Endodermal cell (in vitro differentiated cells): ENCODE measurements around the gene KCTD10. TPM values are rescaled to one million over a fixed set of nuclear protein-coding genes. Genes with fewer than 3 reads are reported as not detected.

Source experiments
- DNase-seq: peaks from one replicate; pipeline ENCODE4 v3.0.0-alpha.2; 2017
- H3K27ac ChIP-seq: 2 replicates; pipeline ENCODE4 v1.5.1; 2013; ENCODE audit warnings: mild to moderate bottlenecking, low read depth, low read length, moderate library complexity
- H3K27me3 ChIP-seq: 2 replicates; pipeline ENCODE4 v1.6.1; 2013; ENCODE audit warnings: mild to moderate bottlenecking, low read length, moderate library complexity; ENCODE audit not compliant: insufficient read depth, control insufficient read depth, poor library complexity, severe bottlenecking
- H3K36me3 ChIP-seq: 2 replicates; pipeline ENCODE4 v1.7.0; 2013; ENCODE audit warnings: mild to moderate bottlenecking, low read length, moderate library complexity; ENCODE audit not compliant: control insufficient read depth, insufficient read depth
- H3K4me1 ChIP-seq: one replicate; pipeline ENCODE4 v1.7.0; 2013; ENCODE audit warnings: low read length; ENCODE audit not compliant: control insufficient read depth, insufficient read depth
- H3K4me3 ChIP-seq: 2 replicates; pipeline ENCODE4 v1.5.1; 2013; ENCODE audit warnings: mild to moderate bottlenecking, low read length, moderate library complexity
- H3K9ac ChIP-seq: 2 replicates; pipeline ENCODE4 v1.6.1; 2013; ENCODE audit warnings: mild to moderate bottlenecking, low read length, moderate library complexity; ENCODE audit not compliant: poor library complexity, severe bottlenecking; ENCODE audit errors: extremely low read depth
- H3K9me3 ChIP-seq: 2 replicates; pipeline ENCODE4 v1.6.1; 2013; ENCODE audit warnings: mild to moderate bottlenecking, low read length, moderate library complexity; ENCODE audit not compliant: control insufficient read depth
- H3K27ac Mint-ChIP-seq: 2 replicates; pipeline ENCODE4 v1.8.0; 2020; ENCODE audit warnings: mixed read lengths
- H3K27me3 Mint-ChIP-seq: 2 replicates; pipeline ENCODE4 v1.8.0; 2021; ENCODE audit warnings: mild to moderate bottlenecking, mixed read lengths; ENCODE audit not compliant: insufficient read depth
- H3K36me3 Mint-ChIP-seq: 2 replicates; pipeline ENCODE4 v1.8.0; 2020; ENCODE audit warnings: low read depth, mixed read lengths
- H3K4me1 Mint-ChIP-seq: 2 replicates; pipeline ENCODE4 v1.8.0; 2020; ENCODE audit warnings: mixed read lengths
- H3K4me3 Mint-ChIP-seq: 2 replicates; pipeline ENCODE4 v1.8.0; 2020; ENCODE audit warnings: mild to moderate bottlenecking, moderate library complexity, mixed read lengths
- H3K9me3 Mint-ChIP-seq: 2 replicates; pipeline ENCODE4 v1.8.0; 2020; ENCODE audit warnings: mild to moderate bottlenecking, mixed read lengths
- WGBS, 2 experiments: methylation state at CpG; one replicate each; pipeline versions ENCODE4 v1.1.5 to v1.1.7; 2013; ENCODE audit warnings: missing lambda C conversion rate in 2 of 2, mixed read lengths in 1 of 2; ENCODE audit not compliant: insufficient coverage in 1 of 2, insufficient read length in 1 of 2; 5-methylcytosine and 5-hydroxymethylcytosine counted together
- total RNA-seq, 2 donors: library from RNA; stranded (reverse); fragmentation: NEBNext Ultra II Directional in 1 of 2; extraction: Animal tissue kit (Norgen Biotek cat#: 25700) in 1 of 2; gene quantifications; 2 replicates in 1 of 2; 3 replicates in 1 of 2; pipeline ENCODE4 v1.2.1, GENCODE V29; 2021
- TF ChIP-seq, protein P1 (sequence below): fragments of 200-600 bp; sonication (generic); conservative IDR thresholded peaks from 2 replicates; pipeline ENCODE4 v1.5.0; 2021; ENCODE audit warnings: antibody characterized with exemption, mild to moderate bottlenecking

The KCTD10 gene
- total RNA-seq, 2 donors from 2014 or later: 50.9 to 53.5 TPM

DNA sequence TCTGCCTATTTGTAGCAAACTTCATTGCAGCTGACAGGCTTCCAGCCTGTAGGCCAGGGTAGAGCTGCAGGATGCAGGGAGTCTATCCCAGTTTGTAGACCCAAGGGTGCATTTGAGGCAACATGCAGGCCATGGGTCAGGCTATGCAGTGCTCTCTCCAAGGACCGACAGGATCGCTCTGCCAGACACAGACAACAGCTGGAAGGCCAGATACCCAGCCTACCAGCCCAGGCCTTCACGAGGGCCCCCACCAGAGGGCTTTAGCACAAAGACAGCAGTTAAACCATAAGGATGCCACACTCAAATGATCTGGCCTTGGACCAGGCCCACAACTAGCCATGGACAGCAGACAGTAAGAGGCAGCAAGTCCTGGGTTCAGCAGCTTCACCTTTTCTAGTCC lies 10.3 kb downstream of the KCTD10 start:
- no peaks in the 10 kb centered on the region for H3K27me3 ChIP-seq
- TF ChIP-seq, protein P1, sequence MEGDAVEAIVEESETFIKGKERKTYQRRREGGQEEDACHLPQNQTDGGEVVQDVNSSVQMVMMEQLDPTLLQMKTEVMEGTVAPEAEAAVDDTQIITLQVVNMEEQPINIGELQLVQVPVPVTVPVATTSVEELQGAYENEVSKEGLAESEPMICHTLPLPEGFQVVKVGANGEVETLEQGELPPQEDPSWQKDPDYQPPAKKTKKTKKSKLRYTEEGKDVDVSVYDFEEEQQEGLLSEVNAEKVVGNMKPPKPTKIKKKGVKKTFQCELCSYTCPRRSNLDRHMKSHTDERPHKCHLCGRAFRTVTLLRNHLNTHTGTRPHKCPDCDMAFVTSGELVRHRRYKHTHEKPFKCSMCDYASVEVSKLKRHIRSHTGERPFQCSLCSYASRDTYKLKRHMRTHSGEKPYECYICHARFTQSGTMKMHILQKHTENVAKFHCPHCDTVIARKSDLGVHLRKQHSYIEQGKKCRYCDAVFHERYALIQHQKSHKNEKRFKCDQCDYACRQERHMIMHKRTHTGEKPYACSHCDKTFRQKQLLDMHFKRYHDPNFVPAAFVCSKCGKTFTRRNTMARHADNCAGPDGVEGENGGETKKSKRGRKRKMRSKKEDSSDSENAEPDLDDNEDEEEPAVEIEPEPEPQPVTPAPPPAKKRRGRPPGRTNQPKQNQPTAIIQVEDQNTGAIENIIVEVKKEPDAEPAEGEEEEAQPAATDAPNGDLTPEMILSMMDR: no peak
- Mint-ChIP-seq H3K4me1 (peaks cover 41% of the 10 kb centered on the region), H3K27me3 (no peaks in the 10 kb centered on the region), H3K27ac (no peak overlapping the region), H3K36me3 (peaks cover 52% of the 10 kb centered on the region), H3K9me3 (no peaks in the 10 kb centered on the region), H3K4me3 (no peak overlapping the region)
- DNase-seq: no peak
- peaks cover 65% of the 10 kb centered on the region for H3K36me3 ChIP-seq
- no peaks in the 10 kb centered on the region for H3K9me3 ChIP-seq
- H3K4me1 ChIP-seq: peaks cover 13% of the 10 kb centered on the region
- 92 to 100% methylated on average over 3 of the region's 3 CpGs for WGBS, 2 experiments
- H3K27ac ChIP-seq: no peak overlapping the region
- no peak overlapping the region for H3K9ac ChIP-seq
- no peak overlapping the region for H3K4me3 ChIP-seq

DNA sequence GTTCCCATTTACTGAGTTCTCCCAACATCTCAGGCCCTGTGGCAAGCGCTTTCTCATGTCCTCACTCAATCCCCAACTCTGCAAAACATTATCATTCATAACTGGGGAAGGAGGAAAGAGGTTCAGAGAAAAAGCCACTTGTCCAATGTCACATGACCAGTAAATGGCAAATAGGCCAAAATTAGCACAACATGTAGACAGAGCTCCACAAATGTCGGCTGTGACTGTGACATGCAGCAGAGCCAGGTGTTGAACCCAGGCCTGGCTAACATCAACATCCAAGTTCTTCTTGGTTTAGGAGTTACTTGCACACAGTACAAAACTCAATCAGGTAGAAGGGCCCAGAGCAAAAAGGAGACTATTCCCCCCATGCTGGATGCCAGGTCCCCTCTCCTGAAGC lies 10.8 kb downstream of the KCTD10 start:
- no peak for DNase-seq
- Mint-ChIP-seq H3K9me3 (no peaks in the 10 kb centered on the region), H3K27ac (no peak overlapping the region), H3K4me1 (peaks cover 45% of the 10 kb centered on the region), H3K27me3 (no peaks in the 10 kb centered on the region), H3K36me3 (peaks cover 54% of the 10 kb centered on the region), H3K4me3 (no peak overlapping the region)
- H3K36me3 ChIP-seq: peaks cover 62% of the 10 kb centered on the region
- H3K9me3 ChIP-seq: no peaks in the 10 kb centered on the region
- TF ChIP-seq, protein P1: no peak
- H3K4me1 ChIP-seq: peaks cover 18% of the 10 kb centered on the region
- 96 to 100% methylated on average over 1 to 2 of the region's 2 CpGs for WGBS, 2 experiments
- no peaks in the 10 kb centered on the region for H3K27me3 ChIP-seq
- no peak overlapping the region for H3K27ac ChIP-seq
- H3K4me3 ChIP-seq: no peak overlapping the region
- no peak overlapping the region for H3K9ac ChIP-seq

DNA sequence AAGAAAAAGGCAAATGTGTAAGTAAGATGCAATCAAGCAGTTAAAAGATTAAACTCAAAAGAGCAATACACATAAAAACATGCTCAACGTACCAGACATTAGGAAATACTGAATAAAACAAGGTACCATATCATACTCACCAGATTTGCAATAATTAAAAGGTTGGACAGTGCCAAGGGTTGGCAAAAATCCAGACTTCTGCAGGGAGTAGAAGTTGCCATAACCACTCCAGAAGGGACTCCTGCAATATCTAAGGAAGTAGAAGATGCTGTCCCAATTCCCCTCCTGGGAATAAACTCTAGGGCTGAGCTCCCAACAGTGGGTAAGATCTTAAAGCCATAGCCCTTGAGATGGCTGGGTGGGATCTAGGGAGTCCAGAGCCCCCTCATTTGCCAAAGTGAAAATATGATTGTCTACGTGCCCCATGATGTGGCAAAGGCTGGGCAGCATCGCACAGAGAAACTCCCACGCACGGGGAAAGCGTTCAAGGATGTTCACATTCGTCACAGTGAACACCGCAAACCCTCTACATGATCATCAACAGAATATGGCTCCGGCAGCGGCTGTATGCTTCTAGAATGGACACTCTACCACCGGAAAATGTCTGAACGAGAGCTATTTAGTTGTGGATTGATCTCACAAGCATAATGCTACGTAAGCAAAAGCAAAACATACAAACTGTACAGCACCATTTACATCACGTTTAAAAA lies 12.3 kb downstream of the KCTD10 start:
- Histone ChIP-seq H3K9ac (no peak overlapping the region), H3K4me1 (peaks cover 27% of the 10 kb centered on the region), H3K27ac (no peak overlapping the region), H3K4me3 (no peak overlapping the region), H3K9me3 (no peaks in the 10 kb centered on the region), H3K36me3 (peaks cover 60% of the 10 kb centered on the region), H3K27me3 (no peaks in the 10 kb centered on the region)
- WGBS, 2 experiments: 96% methylated on average over 11 to 14 of the region's 14 CpGs
- peaks cover 47% of the 10 kb centered on the region for H3K36me3 Mint-ChIP-seq
- H3K9me3 Mint-ChIP-seq: no peaks in the 10 kb centered on the region
- H3K27me3 Mint-ChIP-seq: no peaks in the 10 kb centered on the region
- no peak for DNase-seq
- TF ChIP-seq, protein P1: no peak
- H3K4me1 Mint-ChIP-seq: peaks cover 54% of the 10 kb centered on the region
- H3K27ac Mint-ChIP-seq: peak overlapping the region; percentile 45
- H3K4me3 Mint-ChIP-seq: no peak overlapping the region
